ENCODE results near the gene SAMD10.
"Not testable (repeated sequence)": the region's sequence is repeated elsewhere in the genome, so short reads cannot be mapped to it uniquely, and the experiment has no call there.

The SAMD10 gene

DNA sequence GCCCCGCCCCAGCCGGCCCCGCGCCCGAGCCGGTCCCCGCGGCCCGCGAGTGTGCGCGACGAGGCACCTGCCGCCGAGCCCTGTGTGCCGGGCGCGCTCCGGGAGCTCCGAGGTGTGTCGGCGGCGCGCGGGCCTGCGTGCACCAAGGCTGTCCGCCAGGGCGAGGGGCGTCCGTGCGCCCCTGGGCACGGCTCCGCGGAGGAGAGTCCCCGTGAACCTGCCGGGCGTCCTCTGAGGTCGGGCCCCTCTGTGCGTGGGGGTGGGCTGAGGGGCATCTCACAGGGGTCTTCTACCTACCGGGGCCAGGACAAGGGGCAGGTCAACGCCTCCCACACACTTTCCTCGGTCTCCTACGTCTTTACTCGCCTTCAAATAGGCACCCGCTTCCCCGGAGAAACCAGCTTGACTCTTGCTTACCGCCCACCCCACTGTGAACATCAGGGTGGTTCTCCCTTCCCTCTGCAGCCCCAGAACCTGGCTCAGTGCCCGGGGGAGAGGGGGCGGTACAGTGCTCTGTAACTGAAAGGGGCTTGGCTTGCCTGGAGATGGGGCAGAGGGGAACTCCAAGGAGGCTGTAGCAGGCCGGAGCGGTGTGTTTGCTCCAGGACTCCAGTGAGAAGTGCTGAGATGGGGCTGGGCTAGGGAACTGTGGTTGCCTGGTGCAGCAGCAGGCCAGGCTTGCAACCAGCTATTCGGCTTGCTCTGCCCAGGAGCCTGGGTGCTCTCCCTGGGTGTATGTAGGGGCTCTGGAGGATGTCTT lies at the start of gene SAMD10:
Gene SAMD10 (minus strand): TSS at position 86 of the 760 bp plus-strand sequence. CDS start 175 bp downstream, outside the sequence.
- peak; percentile 41 for DNase-seq

- no peak for DNase-seq
Observed at GRCh38 chr20:64027981-64028685, 48.7 kb upstream of the SAMD10 start.

GRCh38 chr20:64025826-64026412 lies 46.5 kb upstream of the SAMD10 start:
- DNase-seq: no peak

GRCh38 chr20:64025101-64025825 lies 45.8 kb upstream of the SAMD10 start:
- DNase-seq: no peak

DNA sequence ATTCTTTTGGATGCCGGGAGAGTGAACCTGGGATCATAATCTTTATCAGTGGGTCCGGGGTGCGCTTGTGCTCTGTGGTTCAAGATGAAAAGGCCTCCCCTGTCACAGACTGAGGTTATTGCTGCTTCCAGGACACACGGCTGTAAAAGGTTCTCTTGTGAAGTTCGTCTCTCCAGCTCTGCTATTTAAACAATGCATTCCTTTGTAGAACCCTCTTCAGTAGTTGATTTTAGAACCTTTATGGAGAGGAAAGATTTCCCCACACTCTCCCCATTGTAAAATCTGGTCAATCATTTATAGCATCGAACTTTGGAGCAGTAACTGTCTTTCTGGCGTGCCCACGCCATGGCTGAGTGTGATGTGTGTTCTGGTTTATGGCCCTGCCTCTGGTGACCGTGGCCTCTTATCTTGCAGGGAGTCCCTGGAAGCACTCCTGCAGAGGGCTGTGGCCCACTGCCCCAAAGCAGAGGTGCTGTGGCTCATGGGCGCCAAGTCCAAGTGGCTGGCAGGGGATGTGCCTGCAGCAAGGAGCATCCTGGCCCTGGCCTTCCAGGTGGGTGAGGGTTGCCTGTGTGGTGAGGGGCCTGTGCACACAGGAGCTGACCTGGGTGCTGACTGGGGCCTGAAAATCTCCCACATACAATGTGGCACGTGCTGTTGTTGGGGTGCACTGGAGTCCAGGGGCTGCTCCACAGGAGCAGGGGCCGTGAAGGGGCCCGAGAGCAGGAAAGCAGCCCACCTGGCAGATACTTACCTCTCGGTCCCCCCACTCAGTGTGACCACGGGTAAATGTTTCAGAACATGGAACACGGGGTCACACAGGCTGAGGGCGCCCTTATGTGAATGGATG lies 44.9 kb upstream of the SAMD10 start:
- no peak for DNase-seq

DNA sequence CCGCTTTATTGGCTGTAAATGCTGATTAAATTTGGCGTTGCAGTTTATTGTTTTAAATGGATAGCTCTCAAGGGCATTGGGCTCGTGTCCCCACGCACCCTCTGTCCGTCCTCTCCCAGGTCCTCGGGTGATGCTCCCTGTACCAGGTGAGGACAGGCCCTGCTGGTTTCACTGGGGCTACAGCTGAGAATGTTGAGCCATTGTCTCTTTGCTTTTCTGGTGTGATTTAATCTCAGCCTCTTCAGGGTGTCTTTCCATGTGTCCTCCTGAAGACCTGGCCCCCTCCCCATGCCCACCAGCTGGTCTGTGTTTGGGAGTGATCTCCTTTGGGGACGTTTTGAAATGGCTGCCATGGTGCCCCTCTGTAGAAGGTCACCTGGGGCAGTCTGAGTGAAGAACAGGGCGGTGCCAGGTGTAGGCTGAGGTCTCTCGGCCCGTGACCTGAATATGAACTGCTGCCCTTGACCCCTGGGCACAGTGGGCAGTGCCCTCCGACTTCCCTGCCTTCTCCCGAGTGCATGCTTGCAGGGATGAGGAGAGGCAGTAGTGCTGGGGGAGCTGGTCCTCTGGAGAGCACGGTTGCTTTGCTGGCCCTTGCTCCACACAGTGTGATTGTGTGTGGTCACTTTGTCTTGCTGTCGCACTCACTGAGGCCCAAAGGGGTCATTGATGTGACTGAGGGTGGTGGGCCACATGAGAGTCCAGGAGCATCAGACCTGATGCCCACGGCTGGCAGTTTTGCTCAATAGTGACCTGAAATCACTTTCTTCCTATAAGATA lies 44.1 kb upstream of the SAMD10 start:
- no peak for DNase-seq

DNA sequence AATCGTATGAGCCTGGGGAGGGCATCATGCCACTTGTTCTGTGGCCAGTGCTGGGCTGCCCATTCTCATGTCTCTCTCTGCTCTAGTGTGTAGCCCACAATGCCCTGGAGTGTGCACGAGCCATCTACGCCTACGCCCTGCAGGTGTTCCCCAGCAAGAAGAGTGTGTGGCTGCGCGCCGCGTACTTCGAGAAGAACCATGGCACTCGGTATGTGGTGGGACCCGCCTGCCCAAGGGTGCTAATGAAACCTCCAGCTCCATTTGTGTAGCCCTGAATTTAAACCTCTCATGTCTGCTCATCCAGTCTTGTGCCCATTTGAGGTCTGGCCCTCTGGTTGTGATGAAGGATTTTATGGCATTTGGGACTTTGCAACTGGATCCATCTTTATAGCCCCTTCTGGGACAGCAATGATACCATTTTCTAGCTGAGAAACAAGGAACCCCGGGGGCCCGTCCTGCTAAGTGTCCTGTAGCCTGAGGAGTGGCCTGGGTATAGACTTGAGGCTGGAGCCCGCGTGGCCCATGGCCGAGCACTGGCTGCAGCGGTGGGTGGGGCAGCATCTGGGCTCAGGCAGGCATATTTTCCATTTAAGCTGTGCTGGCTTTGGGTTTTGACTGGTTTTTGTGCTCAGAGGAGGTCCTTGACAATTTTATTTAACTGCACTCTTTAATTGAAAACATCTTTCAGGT lies 43.4 kb upstream of the SAMD10 start:
- no peak for DNase-seq

GRCh38 chr20:64021124-64021975 lies 41.9 kb upstream of the SAMD10 start:
- DNase-seq: no peak

- DNase-seq: no peak
Observed at GRCh38 chr20:64015635-64016034, 36.2 kb upstream of the SAMD10 start.

GRCh38 chr20:64012385-64013154 lies 33.1 kb upstream of the SAMD10 start:
- not testable (repeated sequence) for DNase-seq

- DNase-seq: no peak
Observed at GRCh38 chr20:64011366-64011779, 31.9 kb upstream of the SAMD10 start.

GRCh38 chr20:64010711-64011237 lies 31.3 kb upstream of the SAMD10 start:
- DNase-seq: no peak

GRCh38 chr20:64009811-64010387 lies 30.5 kb upstream of the SAMD10 start:
- DNase-seq: no peak

- DNase-seq: no peak
Observed at GRCh38 chr20:64006902-64007301, 27.5 kb upstream of the SAMD10 start.

DNA sequence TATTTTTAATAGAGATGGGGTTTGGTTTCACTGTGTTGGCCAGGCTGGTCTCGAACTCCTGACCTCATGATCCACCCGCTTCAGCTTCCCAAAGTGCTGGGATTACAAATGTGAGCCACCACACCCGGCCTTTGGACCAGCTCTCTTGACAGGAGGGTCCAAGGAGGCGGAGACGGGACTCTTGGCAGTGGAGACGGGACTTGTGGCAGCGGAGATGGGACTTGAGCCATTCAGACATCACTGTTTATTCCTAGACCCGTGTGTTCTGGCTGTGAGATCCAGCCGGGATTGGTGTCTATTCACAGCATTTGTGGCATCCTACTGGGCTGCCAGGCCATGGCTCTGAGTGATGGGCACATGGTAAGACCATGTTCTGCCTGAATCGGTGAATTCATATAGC lies 27.0 kb upstream of the SAMD10 start:
- DNase-seq: no peak

- no peak for DNase-seq
Observed at GRCh38 chr20:64005394-64005793, 26.0 kb upstream of the SAMD10 start.

- no peak for DNase-seq
Observed at GRCh38 chr20:64003960-64004725, 24.7 kb upstream of the SAMD10 start.

DNA sequence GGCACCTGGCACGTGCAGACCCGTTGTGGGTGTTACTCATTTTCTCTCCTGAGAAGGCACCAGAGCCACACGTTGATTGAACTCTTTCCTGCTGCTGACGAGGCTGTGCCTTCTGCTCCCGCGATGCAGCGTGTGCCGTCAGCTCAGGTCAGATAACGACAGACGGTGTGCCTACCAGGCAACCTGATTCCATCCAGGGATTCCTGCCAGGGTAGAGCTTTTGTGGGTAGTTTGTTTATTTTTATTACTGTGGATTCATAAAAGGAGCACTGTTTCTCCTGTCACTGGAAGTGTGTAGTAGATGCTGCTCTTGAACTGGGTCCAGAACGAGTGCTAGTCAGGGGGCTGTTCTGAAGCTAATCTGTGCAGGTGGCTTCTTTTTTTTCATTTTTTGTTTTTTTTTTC lies 22.2 kb upstream of the SAMD10 start:
- DNase-seq: no peak
